IPS DF 4.7 (cell line): ENCODE measurements around the gene WDFY2.

Experiments used
- DNase-seq: peaks from one replicate; pipeline ENCODE4 v3.0.0-alpha.2; 2013; ENCODE audit warnings: low spot score; ENCODE audit errors: extremely low read depth

Gene WDFY2

GRCh38 chr13:51599444-51600176, 15.3 kb downstream of the WDFY2 start:
- no peak for DNase-seq

GRCh38 chr13:51600703-51601102, 16.4 kb downstream of the WDFY2 start:
- no peak for DNase-seq

GRCh38 chr13:51601601-51602565, 17.6 kb downstream of the WDFY2 start:
- DNase-seq, result no peak

- no peak for DNase-seq
These were observed 19.5 kb downstream of the WDFY2 start for GRCh38 chr13:51603716-51604115.

- DNase-seq, result no peak
These were observed 21.4 kb downstream of the WDFY2 start for GRCh38 chr13:51605698-51606097.

- no peak for DNase-seq
These were observed 22.9 kb downstream of the WDFY2 start for GRCh38 chr13:51607165-51607564.

GRCh38 chr13:51608857-51609406, 24.7 kb downstream of the WDFY2 start:
- DNase-seq, result no peak

- DNase-seq, result no peak
These were observed 28.6 kb downstream of the WDFY2 start for GRCh38 chr13:51612867-51613266.

GRCh38 chr13:51613535-51613934, 29.3 kb downstream of the WDFY2 start:
- DNase-seq, result no peak

GRCh38 chr13:51614350-51614786, 30.1 kb downstream of the WDFY2 start:
- no peak for DNase-seq

- no peak for DNase-seq
These were observed 34.4 kb downstream of the WDFY2 start for GRCh38 chr13:51618626-51619025.

GRCh38 chr13:51619614-51620013, 35.4 kb downstream of the WDFY2 start:
- no peak for DNase-seq

- DNase-seq, result no peak
These were observed 36.1 kb downstream of the WDFY2 start for GRCh38 chr13:51620165-51620983.

- DNase-seq, result no peak
These were observed 37.3 kb downstream of the WDFY2 start for GRCh38 chr13:51621602-51622001.

GRCh38 chr13:51623473-51623872, 39.2 kb downstream of the WDFY2 start:
- no peak for DNase-seq

- no peak for DNase-seq
These were observed 39.9 kb downstream of the WDFY2 start for GRCh38 chr13:51624207-51624606.

- DNase-seq, result no peak
These were observed 40.6 kb downstream of the WDFY2 start for GRCh38 chr13:51624695-51625345.

- no peak for DNase-seq
These were observed 41.5 kb downstream of the WDFY2 start for GRCh38 chr13:51625555-51626345.

GRCh38 chr13:51626749-51627148, 42.5 kb downstream of the WDFY2 start:
- DNase-seq, result no peak
